Stimulated activated CD4-positive, alpha-beta T cell treated with anti-CD3 and anti-CD28 coated beads, Interleukin-2, amount 100 ng/mL, for 4 hours (primary cell): ENCODE results near the gene TCAIM.
"Not testable (repeated sequence)": the region's sequence is repeated elsewhere in the genome, so short reads cannot be mapped to it uniquely, and the experiment has no call there.

Experiments
- DNase-seq: peaks from one replicate; pipeline ENCODE4 v3.0.0-alpha.2; 2020; ENCODE audit warnings: low read depth

Gene TCAIM

GRCh38 chr3:44343421-44343820 is 4.9 kb downstream of the TCAIM start:
- no peak for DNase-seq

- DNase-seq: not testable (repeated sequence)
Observed at GRCh38 chr3:44346590-44346989, 8.0 kb downstream of the TCAIM start.

GRCh38 chr3:44348993-44349392 is 10.4 kb downstream of the TCAIM start:
- DNase-seq: no peak

GRCh38 chr3:44353355-44353924 is 14.9 kb downstream of the TCAIM start:
- DNase-seq: no peak

- DNase-seq: no peak
Observed at GRCh38 chr3:44355362-44356033, 16.9 kb downstream of the TCAIM start.

GRCh38 chr3:44359146-44359751 is 20.7 kb downstream of the TCAIM start:
- DNase-seq: no peak

- no peak for DNase-seq
Observed at GRCh38 chr3:44363591-44363990, 25.0 kb downstream of the TCAIM start.

GRCh38 chr3:44365952-44366351 is 27.4 kb downstream of the TCAIM start:
- no peak for DNase-seq

GRCh38 chr3:44375450-44375849 is 36.9 kb downstream of the TCAIM start:
- no peak for DNase-seq

- DNase-seq: no peak
Observed at GRCh38 chr3:44387404-44387803, 48.8 kb downstream of the TCAIM start.

- no peak for DNase-seq
Observed at GRCh38 chr3:44392489-44392888, 53.9 kb downstream of the TCAIM start.

- DNase-seq: no peak
Observed at GRCh38 chr3:44395714-44396113, 57.1 kb downstream of the TCAIM start.

GRCh38 chr3:44396200-44397171 is 57.9 kb downstream of the TCAIM start:
- no peak for DNase-seq

GRCh38 chr3:44398271-44398670 is 59.7 kb downstream of the TCAIM start:
- not testable (repeated sequence) for DNase-seq

- no peak for DNase-seq
Observed at GRCh38 chr3:44398853-44399252, 60.3 kb downstream of the TCAIM start.

GRCh38 chr3:44400771-44401170 is 62.2 kb downstream of the TCAIM start:
- DNase-seq: no peak

GRCh38 chr3:44402548-44402947 is 64.0 kb downstream of the TCAIM start:
- DNase-seq: no peak

- no peak for DNase-seq
Observed at GRCh38 chr3:44409640-44410410, 71.3 kb downstream of the TCAIM start.

GRCh38 chr3:44411031-44411645 is 72.6 kb downstream of the TCAIM start:
- no peak for DNase-seq

GRCh38 chr3:44412365-44412764 is 73.8 kb downstream of the TCAIM start:
- DNase-seq: no peak

GRCh38 chr3:44414517-44415090 is 76.0 kb downstream of the TCAIM start:
- DNase-seq: no peak
